Gastrocnemius medialis (tissue), 4 donors: Measurements from ENCODE around the gene ACOT11. TPM values are rescaled to one million over a fixed set of nuclear protein-coding genes. Genes with fewer than 3 reads are reported as not detected.

Experiments used
- ATAC-seq, 2 donors: fragments of 150-250 bp; one replicate each; pipeline ENCODE4 v1.9.1; 2016
- DNase-seq, 2 donors: peaks; one replicate each; pipeline ENCODE4 v3.0.0-alpha.2; 2019
- H3K27ac ChIP-seq, 4 donors: fragments of 200-600 bp; sonication (generic); 1 replicate in 1 of 4; 2 replicates in 3 of 4; pipeline ENCODE4 v1.5.1; 2016 to 2018; ENCODE audit warnings: mild to moderate bottlenecking in 2 of 4, moderate library complexity in 1 of 4
- H3K27me3 ChIP-seq, 3 donors: fragments of 200-600 bp; sonication (generic) in 2 of 3; 1 replicate in 1 of 3; 2 replicates in 2 of 3; pipeline versions ENCODE4 v1.5.1 to v1.6.0; 2016 to 2019; ENCODE audit warnings: mild to moderate bottlenecking in 1 of 3, moderate library complexity in 1 of 3
- H3K36me3 ChIP-seq, 2 donors: fragments of 200-600 bp; sonication (generic) in 1 of 2; one replicate each; pipeline ENCODE4 v1.5.1; 2017 to 2018
- H3K4me1 ChIP-seq, 2 donors: fragments of 200-600 bp; sonication (generic) in 1 of 2; one replicate each; pipeline ENCODE4 v1.5.1; 2016 to 2017; ENCODE audit warnings: mild to moderate bottlenecking in 2 of 2
- H3K4me3 ChIP-seq, 4 donors: fragments of 200-600 bp; sonication (generic) in 3 of 4; 1 replicate in 1 of 4; 2 replicates in 3 of 4; pipeline ENCODE4 v1.5.1; 2016 to 2019; ENCODE audit warnings: mild to moderate bottlenecking in 2 of 4
- H3K9me3 ChIP-seq, 3 donors: fragments of 200-600 bp; sonication (generic) in 2 of 3; 1 replicate in 1 of 3; 2 replicates in 2 of 3; pipeline ENCODE4 v1.5.1; 2016 to 2019
- CTCF ChIP-seq, 5 experiments: fragments of 450-650 bp in 3 of 5; fragments of 200-600 bp in 2 of 5; sonication (generic) in 2 of 5; IDR thresholded peaks in 4 of 5; conservative IDR thresholded peaks in 1 of 5; 1 replicate in 4 of 5; 2 replicates in 1 of 5; pipeline ENCODE4 v1.5.1; 2016 to 2019; ENCODE audit warnings: antibody characterized with exemption in 5 of 5, mild to moderate bottlenecking in 3 of 5, moderate library complexity in 3 of 5
- POLR2A ChIP-seq, 2 donors: fragments of 450-650 bp; IDR thresholded peaks; one replicate each; pipeline ENCODE4 v1.6.1; 2017; ENCODE audit warnings: antibody characterized with exemption in 2 of 2, mild to moderate bottlenecking in 2 of 2, moderate library complexity in 2 of 2
- in situ Hi-C, 4 donors: fragments of 200-750 bp; cut with MboI; loops; one replicate each; pipeline versions ENCODE4 v1.15.0 to v1.8.0; 2017; ENCODE audit warnings: low sequenced_read_pairs in 4 of 4
- intact Hi-C: fragments of 100-400 bp; cut with DNase I; formaldehyde crosslinking; loops from one replicate; pipeline ENCODE4 v1.15.1; 2023; ENCODE audit warnings: low total_unique reads
- total RNA-seq, 4 donors: library from RNA; depleted of rRNA; stranded (reverse); fragments of >200 nt; gene quantifications; one replicate each; pipeline versions ENCODE4 v1.1.0 to v1.2.3, GENCODE V29; 2016

Gene ACOT11
- total RNA-seq, 4 donors from 2014 or later = 0.90 to 3.2 (median 1.2) TPM

- ATAC-seq (no peak), DNase-seq (no peak)
- Histone ChIP-seq H3K36me3 (no peaks in the 10 kb centered on the region), H3K4me3 (peak overlapping the region; percentile 33 to 60 (median 41)), H3K9me3 (no peaks in the 10 kb centered on the region), H3K4me1 (peaks cover 5 to 6% of the 10 kb centered on the region in 2 donors), H3K27ac (no peak overlapping the region), H3K27me3 (peaks cover 0 to 21% (median 6%) of the 10 kb centered on the region in 3 donors)
- in situ Hi-C loops = loop anchor here (10.0 to 25.0 kb wide), 4 partner anchors 237 to 435 kb away; partner anchors contain the start of genes CYB5RL (in 1 of the 4) and MRPL37 (in 1 of the 4)
- intact Hi-C loops = no loop called here
- TF ChIP-seq CTCF (IDR thresholded peaks at IDR 0.05 in 4 of 5, conservative IDR thresholded peaks at IDR 0.05 in 1 of 5) = peak in 2 of 5 experiments; percentile 29 to 31
- no peak for TF ChIP-seq POLR2A (IDR thresholded peaks at IDR 0.05)
Observed at GRCh38 chr1:54499360-54500106, 48.5 kb upstream of the ACOT11 start.

DNA sequence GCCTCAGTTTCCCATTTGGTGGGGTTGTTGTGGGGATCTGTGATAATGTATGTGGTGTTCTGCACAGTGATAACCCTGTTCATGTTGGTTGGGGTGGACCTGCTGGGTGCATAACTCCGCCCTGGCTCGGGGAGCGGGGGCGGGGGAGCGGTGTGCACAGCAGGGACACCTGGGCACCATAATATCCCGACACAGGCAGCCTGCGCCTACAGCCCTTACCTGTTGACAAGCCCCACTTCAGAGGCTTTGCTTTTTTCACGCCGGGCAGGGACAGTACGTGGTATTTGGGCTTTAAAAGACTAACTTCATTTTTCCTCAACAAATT is 48.0 kb upstream of the ACOT11 start:
- intact Hi-C loops (no loop called here), in situ Hi-C loops (no loop called here)
- Histone ChIP-seq H3K4me3 (peak overlapping the region in 1 of 4 donors; percentile 45), H3K27ac (no peak overlapping the region), H3K9me3 (no peaks in the 10 kb centered on the region), H3K4me1 (peaks cover 5 to 6% of the 10 kb centered on the region in 2 donors), H3K27me3 (peaks cover 0 to 21% (median 6%) of the 10 kb centered on the region in 3 donors), H3K36me3 (no peaks in the 10 kb centered on the region)
- TF ChIP-seq POLR2A (IDR thresholded peaks at IDR 0.05) (no peak), CTCF (IDR thresholded peaks at IDR 0.05 in 4 of 5, conservative IDR thresholded peaks at IDR 0.05 in 1 of 5) (no peak)
- no peak for ATAC-seq
- DNase-seq = no peak

DNA sequence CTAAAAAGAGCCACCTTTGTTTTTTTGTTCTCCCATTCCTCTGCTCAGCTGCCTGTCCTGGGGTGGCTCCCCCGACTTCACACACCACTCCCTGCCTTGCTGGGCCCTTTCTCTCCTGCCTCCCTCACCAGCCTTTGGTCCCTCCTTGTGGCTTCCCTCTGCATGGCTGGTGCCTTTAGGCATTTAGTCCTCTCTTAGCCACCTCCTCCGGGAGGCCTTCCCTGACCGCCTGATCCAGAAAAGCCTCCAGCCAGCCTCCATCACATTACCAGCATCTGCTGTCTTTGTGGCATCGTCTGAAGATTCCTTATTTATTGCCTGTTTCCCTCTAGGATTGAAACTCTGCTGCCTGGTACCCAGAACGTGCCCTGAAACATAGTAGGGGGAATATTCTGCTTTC is 46.2 kb upstream of the ACOT11 start:
- H3K9me3 ChIP-seq = no peaks in the 10 kb centered on the region
- ATAC-seq = no peak
- in situ Hi-C loops (no loop called here), intact Hi-C loops (no loop called here)
- peaks cover 5 to 6% of the 10 kb centered on the region in 2 donors for H3K4me1 ChIP-seq
- no peak overlapping the region for H3K27ac ChIP-seq
- H3K4me3 ChIP-seq = no peak overlapping the region
- no peak for DNase-seq
- peaks cover 0 to 21% (median 6%) of the 10 kb centered on the region in 3 donors for H3K27me3 ChIP-seq
- TF ChIP-seq CTCF (IDR thresholded peaks at IDR 0.05 in 4 of 5, conservative IDR thresholded peaks at IDR 0.05 in 1 of 5) (no peak), POLR2A (IDR thresholded peaks at IDR 0.05) (no peak)
- H3K36me3 ChIP-seq = no peaks in the 10 kb centered on the region

DNA sequence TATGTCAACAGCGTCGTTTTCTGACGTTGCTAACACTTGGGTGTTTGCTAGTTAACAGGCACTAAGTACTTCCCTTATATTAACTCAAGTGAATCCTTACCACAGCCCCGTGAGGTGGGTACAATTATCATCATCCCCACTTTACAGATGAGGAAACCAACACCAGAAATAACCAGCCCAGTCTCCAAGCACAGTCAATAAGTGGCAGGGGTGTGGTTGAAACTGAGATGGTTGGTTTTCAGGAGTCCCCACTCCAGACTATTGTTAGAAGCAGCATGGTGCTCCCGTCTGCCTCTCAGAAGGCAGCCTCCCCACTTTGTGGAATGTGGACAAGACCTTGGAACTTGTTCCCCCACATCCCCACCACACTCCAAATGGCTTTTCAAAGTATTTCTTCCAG is 45.7 kb upstream of the ACOT11 start:
- in situ Hi-C loops = no loop called here
- intact Hi-C loops = no loop called here
- H3K4me1 ChIP-seq = peaks cover 5 to 6% of the 10 kb centered on the region in 2 donors
- DNase-seq = no peak
- H3K9me3 ChIP-seq = no peaks in the 10 kb centered on the region
- no peak overlapping the region for H3K4me3 ChIP-seq
- no peak for TF ChIP-seq POLR2A (IDR thresholded peaks at IDR 0.05)
- no peak for TF ChIP-seq CTCF (IDR thresholded peaks at IDR 0.05 in 4 of 5, conservative IDR thresholded peaks at IDR 0.05 in 1 of 5)
- no peaks in the 10 kb centered on the region for H3K36me3 ChIP-seq
- H3K27ac ChIP-seq = no peak overlapping the region
- peaks cover 0 to 21% (median 6%) of the 10 kb centered on the region in 3 donors for H3K27me3 ChIP-seq
- ATAC-seq = no peak
